Measurements from ENCODE around the gene KRT34. TPM values are rescaled to one million over a fixed set of nuclear protein-coding genes. Genes with fewer than 3 reads are reported as not detected.
A peak's percentile ranks its signal among the peaks of the same experiment; 100 is the strongest.
"Not testable (repeated sequence)": the region's sequence is repeated elsewhere in the genome, so short reads cannot be mapped to it uniquely, and the experiment has no call there.

Gene KRT34
- total RNA-seq, 1 experiment from 2014 or later = 0.12 TPM

- no peak for DNase-seq (ENCODE audit: low spot score)
Observed at GRCh38 chr17:41367426-41368075, 14.6 kb downstream of the KRT34 start.

DNA sequence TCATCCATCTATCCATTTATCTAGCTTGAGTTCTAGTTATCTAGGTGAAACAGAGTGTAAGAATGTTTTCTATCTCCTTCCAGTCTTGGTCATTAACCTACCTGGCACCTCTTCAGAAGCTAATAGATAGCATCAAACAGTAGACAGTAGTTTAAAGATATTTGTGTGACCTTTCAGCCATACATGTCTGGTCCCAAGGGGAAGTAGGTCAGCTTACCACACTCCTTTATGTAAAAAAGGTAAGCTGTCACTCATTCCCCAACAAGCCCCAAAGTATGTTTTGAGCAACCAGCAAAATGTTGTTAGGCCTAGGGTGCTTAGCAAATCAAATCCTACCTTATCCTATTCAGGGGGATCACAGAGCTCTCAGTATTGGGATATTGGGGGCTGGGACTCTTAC is 16.0 kb downstream of the KRT34 start:
- no peak for DNase-seq (ENCODE audit: low spot score)

DNA sequence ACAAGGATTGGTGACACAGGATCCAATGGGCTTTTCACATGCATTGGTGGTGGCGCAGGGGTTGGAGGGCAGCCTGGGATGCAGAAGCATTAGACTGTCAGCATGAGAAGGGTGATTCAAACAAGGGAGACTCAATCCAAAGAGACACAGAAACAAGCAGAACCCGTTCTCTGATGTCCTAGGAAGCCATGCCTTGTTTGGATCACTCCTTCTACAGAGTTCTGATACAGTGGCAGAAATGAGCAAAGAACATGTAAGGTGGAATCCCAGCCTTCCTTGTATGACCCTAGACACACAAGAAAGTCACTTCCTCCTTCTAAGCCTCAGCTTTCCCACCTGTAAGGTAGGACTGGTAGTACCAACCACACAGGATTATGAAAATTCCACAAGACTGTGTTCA is 18.2 kb downstream of the KRT34 start:
- DNase-seq (ENCODE audit: low spot score) = no peak

- peak; percentile 62 for DNase-seq (ENCODE audit: low spot score)
Observed at GRCh38 chr17:41360296-41360995, 21.7 kb downstream of the KRT34 start.

DNA sequence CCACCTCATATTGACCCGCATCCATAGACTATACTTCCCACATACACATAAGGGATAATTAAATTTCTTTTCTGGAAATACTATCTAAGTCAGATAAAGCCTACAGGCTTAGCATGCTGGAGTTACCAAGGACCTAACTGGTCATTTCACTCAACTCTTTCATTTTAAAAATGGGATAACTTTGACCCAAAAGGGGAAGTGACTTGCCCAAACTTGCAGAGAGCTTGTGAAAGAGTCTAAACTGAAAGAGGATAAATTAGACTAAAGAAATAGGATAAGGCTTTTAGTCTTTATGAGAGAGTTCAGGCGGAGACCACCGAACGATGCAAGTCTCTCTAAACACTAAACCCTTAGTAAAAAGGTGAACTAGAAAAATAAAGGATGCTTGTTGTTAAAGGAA is 27.6 kb downstream of the KRT34 start:
- DNase-seq (ENCODE audit: low spot score) = no peak

- DNase-seq (ENCODE audit: low spot score) = no peak
Observed at GRCh38 chr17:41352597-41353366, 29.3 kb downstream of the KRT34 start.

GRCh38 chr17:41351177-41351576 is 30.9 kb downstream of the KRT34 start:
- DNase-seq (ENCODE audit: low spot score) = no peak

DNA sequence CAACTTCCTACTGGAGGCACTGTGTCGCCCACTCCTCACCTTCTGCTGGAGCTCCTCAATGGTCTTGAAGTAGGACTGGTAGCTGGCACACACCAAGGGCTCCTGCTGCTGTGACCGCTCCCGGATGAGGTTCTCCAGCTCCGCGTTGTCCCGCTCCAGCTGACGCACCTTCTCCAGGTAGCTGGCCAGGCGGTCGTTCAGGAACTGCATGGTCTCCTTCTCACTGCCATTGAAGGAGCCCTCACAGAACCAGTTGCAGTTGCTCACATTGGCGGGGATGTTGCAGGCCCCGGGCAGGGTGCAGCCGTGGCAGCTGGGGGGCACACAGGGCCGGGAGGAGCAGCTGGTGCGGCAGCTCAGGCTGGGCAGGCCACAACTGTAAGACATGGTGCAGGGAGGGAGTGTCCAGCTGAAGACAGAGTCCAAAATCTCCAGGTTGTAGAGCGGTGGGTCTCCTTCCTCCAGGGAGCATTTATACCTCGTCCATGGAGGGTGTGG is 31.7 kb downstream of the KRT34 start, which contains the start of gene KRT33A:
Gene KRT33A (minus strand): TSS at position 448 of the 498 bp plus-strand sequence. CDS start 61 bp downstream, at position 387.
- DNase-seq (ENCODE audit: low spot score) = not testable (repeated sequence)

DNA sequence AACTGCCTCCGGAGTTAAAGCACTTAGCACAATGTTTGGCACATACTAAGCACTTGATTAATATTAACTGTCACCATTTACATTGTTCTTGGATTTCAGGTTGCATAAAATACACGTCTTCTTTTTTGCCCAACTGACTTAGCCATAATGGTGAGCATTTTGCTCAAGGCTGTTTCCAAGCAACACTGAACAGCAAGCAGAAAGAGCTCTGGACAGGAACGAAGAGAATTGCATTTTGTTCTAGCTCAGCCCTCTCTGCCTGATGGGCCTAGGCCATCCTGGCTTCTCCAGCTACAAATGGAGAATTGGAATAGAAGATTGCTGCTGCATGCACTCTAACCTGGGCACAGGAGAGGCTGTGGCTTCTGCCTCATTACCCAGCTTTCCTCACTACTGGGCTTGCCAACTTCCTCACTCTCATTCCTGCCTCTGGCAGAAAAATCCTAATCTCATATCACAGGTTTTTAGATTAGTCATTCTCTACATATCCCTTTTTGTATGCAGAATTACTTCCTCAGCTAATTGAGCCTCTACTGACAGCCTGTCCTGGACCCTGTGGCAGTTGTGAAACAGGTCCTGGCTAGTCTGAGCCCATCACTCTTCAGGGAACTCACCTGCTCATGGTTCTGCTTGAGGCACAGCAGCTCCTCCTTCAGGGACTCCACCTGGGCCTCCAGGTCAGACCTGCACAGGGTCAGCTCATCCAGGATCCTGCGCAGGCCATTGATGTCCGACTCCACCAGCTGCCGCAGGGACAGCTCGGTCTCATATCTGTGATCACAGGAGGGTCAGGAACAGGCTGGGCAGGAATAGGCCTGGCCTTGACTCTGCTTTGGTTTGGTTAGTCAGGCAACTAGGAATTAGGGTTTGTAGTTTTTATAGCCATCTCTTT is 34.0 kb downstream of the KRT34 start:
- DNase-seq (ENCODE audit: low spot score) = no peak

DNA sequence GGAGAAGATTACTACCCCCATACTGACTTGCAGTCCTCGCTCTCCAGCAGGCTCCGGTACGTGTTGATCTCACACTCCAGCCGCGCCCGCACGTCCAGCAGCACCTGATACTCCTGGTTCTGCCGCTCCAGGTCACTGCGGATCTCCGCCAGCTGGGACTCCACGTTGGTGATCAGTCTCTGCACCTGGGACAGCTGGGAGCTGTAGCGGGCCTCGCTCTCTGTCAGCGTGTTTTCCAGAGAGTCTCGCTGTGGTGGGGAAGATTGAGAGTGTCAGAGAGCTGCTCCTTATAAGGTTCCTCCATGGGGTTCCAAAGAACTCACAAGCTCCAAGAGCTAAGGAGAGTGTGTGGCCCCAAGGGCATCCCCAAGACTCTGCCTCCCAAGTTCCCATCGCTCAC is 35.7 kb downstream of the KRT34 start:
- not testable (repeated sequence) for DNase-seq (ENCODE audit: low spot score)

- DNase-seq (ENCODE audit: low spot score) = no peak
Observed at GRCh38 chr17:41345992-41346391, 36.1 kb downstream of the KRT34 start.

GRCh38 chr17:41343029-41343428 is 39.1 kb downstream of the KRT34 start:
- no peak for DNase-seq (ENCODE audit: low spot score)

DNA sequence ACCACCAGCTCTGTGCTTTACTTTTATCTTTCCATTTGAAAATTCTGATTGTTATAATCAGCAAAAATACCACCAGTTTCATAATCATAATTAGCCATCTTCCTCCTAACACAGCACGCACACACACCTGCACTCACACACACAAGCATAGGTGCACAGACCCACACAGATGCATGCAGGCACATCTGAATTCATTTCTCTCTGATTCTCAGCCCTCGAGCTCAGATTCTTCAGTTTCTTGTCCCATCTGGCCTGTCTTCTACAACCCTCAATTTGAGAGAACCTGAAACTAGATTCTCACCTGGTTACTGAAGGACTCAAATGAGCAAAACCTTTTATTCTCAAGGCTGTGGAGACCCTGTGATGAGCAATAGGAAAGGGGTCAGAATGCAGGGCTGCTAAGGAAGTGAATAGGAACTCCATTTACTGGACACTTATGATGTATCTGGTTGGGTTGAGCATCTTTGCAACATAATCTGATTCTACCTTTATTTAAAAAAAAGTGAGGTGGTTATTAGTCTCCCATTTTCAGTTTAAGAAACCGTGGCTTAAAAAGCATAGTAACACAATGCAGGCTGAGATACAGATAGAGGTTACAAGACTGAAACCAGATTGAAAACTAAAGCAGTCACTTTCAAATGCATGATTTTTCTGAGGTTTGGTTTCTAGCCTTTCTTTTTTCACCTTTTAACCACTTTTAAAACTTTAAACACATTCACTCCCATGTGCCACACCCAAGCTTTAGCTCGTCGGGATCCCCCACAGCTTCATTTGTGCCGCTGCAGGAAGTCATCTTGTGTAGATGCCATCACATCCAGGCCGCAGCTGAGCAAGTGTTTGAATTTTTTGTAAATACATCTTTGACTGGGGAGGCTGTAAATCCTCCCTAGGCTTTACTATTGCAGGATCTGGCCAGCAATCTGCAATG is 40.9 kb downstream of the KRT34 start:
- DNase-seq (ENCODE audit: low spot score) = no peak

GRCh38 chr17:41340494-41340893 is 41.6 kb downstream of the KRT34 start:
- DNase-seq (ENCODE audit: low spot score) = no peak

GRCh38 chr17:41339571-41340172 is 42.4 kb downstream of the KRT34 start:
- no peak for DNase-seq (ENCODE audit: low spot score)

GRCh38 chr17:41338961-41339485 is 43.1 kb downstream of the KRT34 start:
- DNase-seq (ENCODE audit: low spot score) = peak; percentile 16

- DNase-seq (ENCODE audit: low spot score) = no peak
Observed at GRCh38 chr17:41335747-41336146, 46.4 kb downstream of the KRT34 start.

DNA sequence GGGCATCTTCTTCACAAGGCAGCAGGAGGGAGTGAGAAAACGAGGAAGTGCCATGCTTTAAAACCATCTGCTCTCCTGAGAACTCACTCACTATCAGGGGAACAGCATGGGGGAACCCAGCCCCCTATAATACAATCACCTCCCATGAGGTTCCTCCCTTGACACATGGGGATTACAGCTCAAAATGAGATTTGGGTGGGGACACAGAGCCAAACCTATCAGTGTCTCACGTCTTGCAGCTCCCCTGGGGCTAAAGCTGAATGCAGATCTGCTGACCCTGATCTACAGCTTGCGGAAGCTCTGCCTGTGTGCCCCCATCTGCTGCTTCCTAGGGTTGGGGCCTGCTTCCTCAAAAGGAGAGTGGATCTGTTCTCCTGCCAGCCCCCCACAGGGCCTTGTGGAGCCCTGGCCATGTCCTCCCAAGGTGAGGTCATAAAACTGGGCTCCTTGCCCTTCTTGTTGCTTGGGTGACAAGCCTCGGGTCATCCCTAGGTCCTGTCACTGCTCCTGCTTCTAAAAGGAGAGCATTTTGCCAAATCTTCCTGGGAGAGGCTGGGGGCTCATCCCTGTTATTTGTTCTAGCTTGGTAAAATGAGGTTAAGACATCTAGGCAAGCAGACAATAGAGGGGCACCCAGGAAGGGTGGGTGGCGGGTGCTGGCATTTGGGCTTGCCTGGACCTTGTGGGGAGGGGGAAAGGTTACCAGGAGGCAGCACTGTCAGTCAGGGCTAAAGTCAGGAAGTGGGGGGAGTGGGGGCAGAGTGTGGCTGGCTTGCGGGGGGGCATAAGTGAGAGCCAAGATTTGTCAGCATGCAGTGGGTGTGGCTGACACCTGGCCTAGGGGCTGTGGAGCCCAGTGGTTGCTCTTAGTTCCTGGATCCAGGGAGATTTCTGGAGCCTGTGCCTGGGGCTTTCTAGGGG is 47.5 kb downstream of the KRT34 start:
- no peak for DNase-seq (ENCODE audit: low spot score)

DNA sequence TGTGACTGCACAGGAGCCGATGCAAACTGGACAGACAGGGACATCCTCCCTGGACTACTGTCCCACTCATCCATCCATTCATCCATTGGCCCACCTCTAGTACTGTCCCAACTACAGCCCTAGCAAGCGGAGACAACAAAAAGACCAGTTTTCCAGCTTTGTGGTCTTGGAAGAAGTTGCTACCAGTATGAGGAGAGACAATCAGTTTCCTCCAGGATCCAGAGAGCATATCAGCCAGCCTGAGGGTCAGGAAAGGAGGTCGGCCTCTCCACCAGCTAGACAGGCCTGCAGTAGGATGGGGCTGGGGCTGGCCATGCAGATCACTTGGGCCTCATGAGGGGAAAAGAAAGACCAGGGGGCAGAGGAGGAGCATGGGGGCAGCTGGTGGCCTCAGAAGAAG is 48.3 kb downstream of the KRT34 start:
- DNase-seq (ENCODE audit: low spot score) = no peak

Data from H4 (cell line).